H9 (cell line): ENCODE data around the gene WRAP73. TPM values are rescaled to one million over a fixed set of nuclear protein-coding genes. Genes with fewer than 3 reads are reported as not detected.

Experiments used
- DNase-seq: peaks from one replicate; pipeline ENCODE4 v3.0.0-alpha.2; 2017
- H2AFZ ChIP-seq: one replicate; pipeline ENCODE4 v1.6.1; 2013; ENCODE audit warnings: mild to moderate bottlenecking, low read length, control low read depth, moderate library complexity
- H2AK5ac ChIP-seq: 2 replicates; pipeline ENCODE4 v1.6.1; 2013; ENCODE audit warnings: low read length, control low read depth, mixed read lengths; ENCODE audit not compliant: insufficient read length
- H2BK120ac ChIP-seq: one replicate; pipeline ENCODE4 v1.6.1; 2013; ENCODE audit warnings: low read depth, mild to moderate bottlenecking, low read length, control low read depth, inconsistent platforms; ENCODE audit not compliant: poor library complexity, severe bottlenecking
- H2BK12ac ChIP-seq: 2 replicates; pipeline ENCODE4 v1.6.1; 2013; ENCODE audit warnings: low read length, control low read depth, mixed read lengths, low read depth; ENCODE audit not compliant: insufficient read length
- H2BK15ac ChIP-seq: 2 replicates; pipeline ENCODE4 v1.6.1; 2013; ENCODE audit warnings: low read depth, low read length, control low read depth
- H2BK20ac ChIP-seq: one replicate; pipeline ENCODE4 v1.6.1; 2013; ENCODE audit warnings: low read depth, mild to moderate bottlenecking, low read length, control low read depth, inconsistent platforms; ENCODE audit not compliant: poor library complexity, severe bottlenecking
- H2BK5ac ChIP-seq: 2 replicates; pipeline ENCODE4 v1.6.1; 2013; ENCODE audit warnings: low read length, control low read depth, mixed read lengths; ENCODE audit not compliant: insufficient read length
- H3K14ac ChIP-seq: 2 replicates; pipeline ENCODE4 v1.6.1; 2013; ENCODE audit warnings: low read length, control low read depth; ENCODE audit not compliant: insufficient read depth
- H3K18ac ChIP-seq: 2 replicates; pipeline ENCODE4 v1.6.1; 2013; ENCODE audit warnings: low read depth, mild to moderate bottlenecking, mixed read lengths, low read length, control low read depth; ENCODE audit not compliant: insufficient read length
- H3K23ac ChIP-seq: 2 replicates; pipeline ENCODE4 v1.6.1; 2013; ENCODE audit warnings: low read length, control low read depth, mixed read lengths, low read depth; ENCODE audit not compliant: insufficient read length
- H3K23me2 ChIP-seq: 2 replicates; pipeline ENCODE4 v1.6.1; 2013; ENCODE audit warnings: low read depth, mild to moderate bottlenecking, mixed read lengths, low read length, control low read depth; ENCODE audit not compliant: insufficient read length, poor library complexity, severe bottlenecking
- H3K27ac ChIP-seq: 2 replicates; pipeline ENCODE4 v1.5.1; 2013; ENCODE audit warnings: low read length, control low read depth, mixed read lengths, low read depth; ENCODE audit not compliant: insufficient read length
- H3K27me3 ChIP-seq: 2 replicates; pipeline ENCODE4 v1.6.1; 2013; ENCODE audit warnings: low read length, control low read depth, inconsistent platforms; ENCODE audit not compliant: insufficient read depth
- H3K4ac ChIP-seq: 2 replicates; pipeline ENCODE4 v1.6.1; 2013; ENCODE audit warnings: low read depth, mild to moderate bottlenecking, control low read depth, inconsistent platforms, low read length, moderate library complexity
- H3K4me1 ChIP-seq: 2 replicates; pipeline ENCODE4 v1.6.1; 2013; ENCODE audit warnings: low read length, control low read depth, inconsistent platforms; ENCODE audit not compliant: insufficient read depth
- H3K4me2 ChIP-seq: 2 replicates; pipeline ENCODE4 v1.6.1; 2013; ENCODE audit warnings: low read length, control low read depth, mixed read lengths; ENCODE audit not compliant: insufficient read length, insufficient read depth
- H3K56ac ChIP-seq: 2 replicates; pipeline ENCODE4 v1.6.1; 2013; ENCODE audit warnings: low read depth, mild to moderate bottlenecking, mixed read lengths, low read length, control low read depth; ENCODE audit not compliant: insufficient read length
- H3K79me1 ChIP-seq: 2 replicates; pipeline ENCODE4 v1.6.1; 2013; ENCODE audit warnings: low read depth, mild to moderate bottlenecking, moderate library complexity, low read length, control low read depth, inconsistent platforms; ENCODE audit not compliant: insufficient read depth, poor library complexity, severe bottlenecking
- H3K79me2 ChIP-seq: 2 replicates; pipeline ENCODE4 v1.6.1; 2013; ENCODE audit warnings: low read length, control low read depth, inconsistent platforms; ENCODE audit not compliant: insufficient read depth
- H3K9ac ChIP-seq: 2 replicates; pipeline ENCODE4 v1.6.1; 2013; ENCODE audit warnings: low read length, control low read depth, mixed read lengths; ENCODE audit not compliant: insufficient read length; ENCODE audit errors: extremely low read depth
- H3K9me3 ChIP-seq: one replicate; pipeline ENCODE4 v1.6.1; 2013; ENCODE audit warnings: low read depth, low read length, inconsistent platforms; ENCODE audit not compliant: control insufficient read depth
- H3T11ph ChIP-seq: one replicate; pipeline ENCODE4 v1.6.1; 2013; ENCODE audit warnings: mild to moderate bottlenecking, low read length, control low read depth, inconsistent platforms
- H4K20me1 ChIP-seq: one replicate; pipeline ENCODE4 v1.6.1; 2013; ENCODE audit not compliant: control insufficient read depth, insufficient read length, insufficient read depth
- H4K5ac ChIP-seq: 2 replicates; pipeline ENCODE4 v1.6.1; 2013; ENCODE audit warnings: low read depth, mild to moderate bottlenecking, mixed read lengths, low read length, control low read depth; ENCODE audit not compliant: insufficient read length
- H4K8ac ChIP-seq: replicated peaks from 2 replicates; pipeline ENCODE4 v1.6.1; 2013; ENCODE audit warnings: low read length, control low read depth, mixed read lengths, low read depth; ENCODE audit not compliant: insufficient read length
- H4K91ac ChIP-seq: 2 replicates; pipeline ENCODE4 v1.6.1; 2013; ENCODE audit warnings: low read depth, mild to moderate bottlenecking, moderate library complexity, mixed read lengths, low read length, control low read depth; ENCODE audit not compliant: insufficient read length
- H3K27ac Mint-ChIP-seq, 3 experiments: 2 replicates in 2 of 3; 3 replicates in 1 of 3; pipeline ENCODE4 v1.8.0; 2020 to 2021; ENCODE audit warnings: mixed read lengths in 3 of 3, mild to moderate bottlenecking in 1 of 3, moderate library complexity in 1 of 3
- H3K27me3 Mint-ChIP-seq: 2 replicates; pipeline ENCODE4 v1.8.0; 2021; ENCODE audit warnings: low read depth, mild to moderate bottlenecking, moderate library complexity, mixed read lengths
- H3K36me3 Mint-ChIP-seq, 3 experiments: 2 replicates in 2 of 3; 3 replicates in 1 of 3; pipeline ENCODE4 v1.8.0; 2020 to 2021; ENCODE audit warnings: low read depth in 3 of 3, mixed read lengths in 3 of 3; ENCODE audit not compliant: insufficient read depth in 1 of 3
- H3K4me1 Mint-ChIP-seq, 2 experiments: 2 replicates each; pipeline ENCODE4 v1.8.0; 2020; ENCODE audit warnings: mixed read lengths in 2 of 2
- H3K4me3 Mint-ChIP-seq, 2 experiments: 2 replicates in 1 of 2; 3 replicates in 1 of 2; pipeline ENCODE4 v1.8.0; 2020 to 2021; ENCODE audit warnings: mild to moderate bottlenecking in 2 of 2, mixed read lengths in 2 of 2, moderate library complexity in 1 of 2
- H3K9me3 Mint-ChIP-seq, 2 experiments: 2 replicates in 1 of 2; 3 replicates in 1 of 2; pipeline ENCODE4 v1.8.0; 2020; ENCODE audit warnings: mild to moderate bottlenecking in 2 of 2, mixed read lengths in 2 of 2, moderate library complexity in 1 of 2
- CTCF ChIP-seq: fragments of 200-600 bp; sonication (generic); conservative IDR thresholded peaks from 3 replicates; pipeline ENCODE4 v1.8.0; 2021; ENCODE audit warnings: antibody characterized with exemption, mild to moderate bottlenecking
- WGBS: extraction: QIAGEN DNeasy Blood & Tissue Kit; methylation state at CpG from one replicate; pipeline ENCODE4 v1.1.7; 2013; ENCODE audit warnings: missing lambda C conversion rate, low lambda C conversion rate, mixed read lengths; ENCODE audit not compliant: insufficient read length; ENCODE audit errors: extremely low coverage; 5-methylcytosine and 5-hydroxymethylcytosine counted together
- total RNA-seq: library from RNA; stranded (reverse); gene quantifications from 2 replicates; pipeline ENCODE4 v1.2.1, GENCODE V29; 2021

WRAP73 gene
- total RNA-seq, 1 experiment from 2014 or later, result 28.4 TPM

- WGBS, result no CpG with 5 or more reads among the region's 11 CpGs
- H3K9ac ChIP-seq, result no peak overlapping the region
- H3K18ac ChIP-seq, result no peak overlapping the region
- no peak overlapping the region for H3K27ac ChIP-seq
- no peaks in the 10 kb centered on the region for H3K27me3 Mint-ChIP-seq
- no peak overlapping the region for H2BK5ac ChIP-seq
- peak overlapping the region in 1 of 2 experiments; percentile 60; a peak in 2 of 5 replicates for H3K4me3 Mint-ChIP-seq
- H3K4me2 ChIP-seq, result no peak overlapping the region
- no peak overlapping the region for H2AFZ ChIP-seq
- H3K9me3 Mint-ChIP-seq, result no peaks in the 10 kb centered on the region
- peak overlapping the region; percentile 59 to 96 (median 93); a peak in 5 of 7 replicates for H3K27ac Mint-ChIP-seq
- H3K4me1 ChIP-seq, result peaks cover 3% of the 10 kb centered on the region; the same call in 1 of the 2 replicates
- no peak overlapping the region for H3K23ac ChIP-seq
- no peak overlapping the region for H3K56ac ChIP-seq
- no peak overlapping the region for H3K4ac ChIP-seq
- no peak overlapping the region for H4K91ac ChIP-seq
- H3K23me2 ChIP-seq, result no peaks in the 10 kb centered on the region
- H2BK20ac ChIP-seq, result no peak overlapping the region
- no peak for DNase-seq
- H3K36me3 Mint-ChIP-seq, result peaks cover 0 to 2% (median 0%) of the 10 kb centered on the region in 3 experiments; a peak in 2 of 7 replicates
- H3K4me1 Mint-ChIP-seq, result peaks cover 17 to 28% of the 10 kb centered on the region in 2 experiments
- no peak for TF ChIP-seq CTCF
- no peaks in the 10 kb centered on the region for H3K79me1 ChIP-seq
- no peaks in the 10 kb centered on the region for H4K20me1 ChIP-seq
- H3K9me3 ChIP-seq, result no peaks in the 10 kb centered on the region
- H2BK12ac ChIP-seq, result no peak overlapping the region
- H2BK15ac ChIP-seq, result no peak overlapping the region
- no peak overlapping the region for H4K5ac ChIP-seq
- H3K79me2 ChIP-seq, result no peaks in the 10 kb centered on the region
- no peak overlapping the region for H2BK120ac ChIP-seq
- H4K8ac ChIP-seq, result no peak overlapping the region
- no peaks in the 10 kb centered on the region for H3K27me3 ChIP-seq
- H3T11ph ChIP-seq, result no peak overlapping the region
- no peak overlapping the region for H3K14ac ChIP-seq
- no peak overlapping the region for H2AK5ac ChIP-seq
Observed at GRCh38 chr1:3597599-3597964, 52.3 kb downstream of the WRAP73 start.
